K562 (cell line): ENCODE measurements around the gene GCH1. TPM values are rescaled to one million over a fixed set of nuclear protein-coding genes. Genes with fewer than 3 reads are reported as not detected.

Experiments used
- ATAC-seq: fragments of 200-7000 bp; cut with Tn5 transposase; 3 replicates; pipeline ENCODE4 v1.9.1; 2020; ENCODE audit warnings: moderate library complexity
- BruUV-seq: library from RNA; stranded (reverse); fragments of 400-500 nt; replicated peaks from 2 replicates; lab custom pipeline; 2021; lab: Mats Ljungman, UMichigan
- CTCF ChIA-PET: fragments of 300-600 bp; formaldehyde crosslinking; extraction: SDS; loops from one replicate; lab custom pipeline; 2021; ENCODE audit warnings: low intra/inter-chr PET ratio; lab: Yijun Ruan, JAX
- POLR2A ChIA-PET: fragments of 300-600, 350-650 bp; sonication (Branson Sonifier 250); formaldehyde crosslinking; extraction: SDS; loops from one replicate; lab custom pipeline; 2021; ENCODE audit warnings: antibody characterized with exemption, inconsistent platforms; lab: Yijun Ruan, JAX
- DNase-seq, 4 experiments: peaks; one replicate each; pipeline versions ENCODE4 v3.0.0 to v3.0.0-alpha.2; 2011 to 2018; ENCODE audit warnings: low spot score in 3 of 4, mixed read lengths in 3 of 4; ENCODE audit errors: extremely low read depth in 1 of 4
- FAIRE-seq: peaks from 2 replicates; lab custom pipeline; 2011; peaks lifted over from hg19 to GRCh38; lab: Jason Lieb, UNC
- H2AFZ ChIP-seq: 2 replicates; pipeline ENCODE4 v1.6.0; 2011; ENCODE audit warnings: low read depth, low read length, control low read depth, inconsistent platforms
- H3K27ac ChIP-seq: fragments of 200-600 bp; 3 replicates; pipeline ENCODE4 v1.8.0; 2011; ENCODE audit warnings: low read depth, mild to moderate bottlenecking, control low read depth, inconsistent platforms, low read length, moderate library complexity, mixed read lengths; ENCODE audit errors: extremely low read depth
- H3K27me3 ChIP-seq, 2 experiments: fragments of 300-600 bp in 1 of 2; 2 replicates in 1 of 2; 3 replicates in 1 of 2; pipeline versions ENCODE4 v1.6.0 to v1.8.0; 2011; ENCODE audit warnings: inconsistent platforms in 2 of 2, low read length in 2 of 2, mild to moderate bottlenecking in 1 of 2, mixed read lengths in 1 of 2, moderate library complexity in 1 of 2; ENCODE audit not compliant: control insufficient read depth in 2 of 2, insufficient read depth in 2 of 2
- H3K36me3 ChIP-seq: fragments of 300-600 bp; 3 replicates; pipeline ENCODE4 v1.8.0; 2011; ENCODE audit warnings: mild to moderate bottlenecking, low read length, inconsistent platforms; ENCODE audit not compliant: control insufficient read depth, insufficient read depth
- H3K4me1 ChIP-seq, 2 experiments: fragments of 200-600 bp in 1 of 2; replicated peaks in 1 of 2; 2 replicates in 1 of 2; 3 replicates in 1 of 2; pipeline versions ENCODE4 v1.5.1 to v1.8.0; 2011; ENCODE audit warnings: inconsistent platforms in 2 of 2, low read length in 2 of 2, mild to moderate bottlenecking in 1 of 2, mixed read lengths in 1 of 2, moderate library complexity in 1 of 2; ENCODE audit not compliant: control insufficient read depth in 2 of 2, insufficient read depth in 2 of 2
- H3K4me2 ChIP-seq: 2 replicates; pipeline ENCODE4 v1.6.1; 2011; ENCODE audit warnings: low read length, control low read depth, inconsistent platforms, mixed read lengths; ENCODE audit not compliant: insufficient read depth
- H3K4me3 ChIP-seq: fragments of 200-600 bp; sonication (generic), shearing (Covaris generic); 2 replicates; pipeline ENCODE4 v1.5.1; 2016; ENCODE audit warnings: control low read depth, inconsistent platforms
- H3K79me2 ChIP-seq: fragments of 200-600 bp; 3 replicates; pipeline ENCODE4 v1.8.0; 2011; ENCODE audit warnings: low read length, inconsistent platforms; ENCODE audit not compliant: control insufficient read depth, insufficient read depth
- H3K9ac ChIP-seq, 2 experiments: 2 replicates each; pipeline versions ENCODE4 v1.6.0 to v1.6.1; 2011; ENCODE audit warnings: low read depth in 2 of 2, low read length in 2 of 2, control low read depth in 1 of 2, inconsistent platforms in 1 of 2, mild to moderate bottlenecking in 1 of 2, mixed read lengths in 1 of 2; ENCODE audit not compliant: insufficient read depth in 1 of 2
- H3K9me1 ChIP-seq: one replicate; pipeline ENCODE4 v1.6.0; 2011; ENCODE audit warnings: inconsistent platforms, mild to moderate bottlenecking, low read length, moderate library complexity; ENCODE audit not compliant: control insufficient read depth, insufficient read depth
- H3K9me3 ChIP-seq: replicated peaks from 2 replicates; pipeline ENCODE4 v1.5.1; 2011; ENCODE audit warnings: low read depth, low read length, inconsistent platforms; ENCODE audit not compliant: control insufficient read depth, insufficient read depth
- H4K20me1 ChIP-seq: replicated peaks from 2 replicates; pipeline ENCODE4 v1.6.1; 2011; ENCODE audit warnings: low read length, inconsistent platforms, mixed read lengths; ENCODE audit not compliant: control insufficient read depth, insufficient read depth
- CCNT2 ChIP-seq: IDR thresholded peaks from 2 replicates; pipeline ENCODE4 v1.6.1; 2011; ENCODE audit warnings: borderline replicate concordance, low read depth, mild to moderate bottlenecking, moderate library complexity, mixed read lengths, low read length; ENCODE audit not compliant: insufficient read length; ENCODE audit errors: extremely low read depth
- CREB3 ChIP-seq: fragments of 450-650 bp; conservative IDR thresholded peaks from 2 replicates; pipeline ENCODE4 v1.6.1; 2016; ENCODE audit warnings: missing genetic modification characterization, low read depth, mild to moderate bottlenecking, missing compliant biosample characterization, moderate library complexity
- DEAF1 ChIP-seq: fragments of 450-650 bp; formaldehyde crosslinking; IDR thresholded peaks from 2 replicates; pipeline ENCODE4 v1.4.0; 2020; ENCODE audit warnings: mild to moderate bottlenecking, moderate library complexity
- ERF ChIP-seq: fragments of 450-650 bp; formaldehyde crosslinking; IDR thresholded peaks from 2 replicates; pipeline ENCODE4 v1.4.0; 2020; ENCODE audit warnings: mild to moderate bottlenecking, mixed read lengths
- JUND ChIP-seq, 2 experiments: IDR thresholded peaks; 2 replicates in 1 of 2; 3 replicates in 1 of 2; pipeline ENCODE4 v1.6.1; 2011; ENCODE audit warnings: borderline replicate concordance in 2 of 2, low read depth in 2 of 2, low read length in 2 of 2, improper control_type of control experiment in 1 of 2, missing biosample characterization in 1 of 2, missing genetic modification characterization in 1 of 2, missing genetic modification reagents in 1 of 2
- MNT ChIP-seq, 2 experiments: fragments of 450-650 bp; conservative IDR thresholded peaks; 2 replicates each; pipeline ENCODE4 v1.6.1; 2017; ENCODE audit warnings: mild to moderate bottlenecking in 2 of 2, moderate library complexity in 2 of 2
- RCOR1 ChIP-seq, 2 experiments: IDR thresholded peaks; 2 replicates each; pipeline ENCODE4 v1.6.1; 2012; ENCODE audit warnings: low read depth in 2 of 2, low read length in 2 of 2, borderline replicate concordance in 1 of 2, improper control_type of control experiment in 1 of 2
- SP2 ChIP-seq: IDR thresholded peaks from 2 replicates; pipeline ENCODE4 v1.6.1; 2011; ENCODE audit warnings: mild to moderate bottlenecking, low read depth, low read length, moderate library complexity; ENCODE audit not compliant: poor library complexity, severe bottlenecking; ENCODE audit errors: extremely low read depth
- SPI1 ChIP-seq: IDR thresholded peaks from 2 replicates; pipeline ENCODE4 v1.6.1; 2011; ENCODE audit warnings: low read depth, low read length, control low read depth, borderline replicate concordance
- USF1 ChIP-seq: sonication (generic); formaldehyde crosslinking; IDR thresholded peaks from 2 replicates; pipeline ENCODE4 v1.9.0; 2022; ENCODE audit warnings: mild to moderate bottlenecking, missing genetic modification reagents
- YY1 ChIP-seq, 3 experiments: IDR thresholded peaks; 2 replicates each; pipeline ENCODE4 v1.6.1; 2011; ENCODE audit warnings: low read length in 2 of 3, mild to moderate bottlenecking in 2 of 3, moderate library complexity in 2 of 3, borderline replicate concordance in 1 of 3, control low read depth in 1 of 3, low read depth in 1 of 3; ENCODE audit not compliant: insufficient read depth in 3 of 3, insufficient replicate concordance in 2 of 3, control insufficient read depth in 1 of 3, insufficient read length in 1 of 3; ENCODE audit errors: extremely low read depth in 1 of 3
- WGBS: fragments of 100-300 bp; shearing (Covaris generic); methylation state at CpG from one replicate; pipeline ENCODE4 v1.1.6; 2016; ENCODE audit warnings: low coverage, mixed read lengths; ENCODE audit not compliant: insufficient coverage; ENCODE audit errors: missing lambda C conversion rate; 5-methylcytosine and 5-hydroxymethylcytosine counted together
- in situ Hi-C: fragments of 300-500 bp; cut with MboI; formaldehyde crosslinking; loops from 4 replicates; pipeline ENCODE4 v1.15.0; 2018; ENCODE audit warnings: inconsistent platforms, mixed read lengths
- intact Hi-C: fragments of 100-400 bp; cut with micrococcal nuclease; formaldehyde crosslinking; loops from 2 replicates; pipeline ENCODE4 v1.14.2; 2022
- polyA plus RNA-seq, 8 experiments: library from polyadenylated mRNA; depleted of rRNA in 4 of 8; stranded (reverse) in 5 of 8; unstranded in 3 of 8; fragments of >200 nt; fragmentation: Nextera tagmentation in 2 of 8; fragmentation: Illumina TruSeq in 1 of 8; extraction: Ambion mirVana in 2 of 8; extraction: Trizol in 1 of 8; gene quantifications; 2 replicates each; pipeline versions ENCODE4 v1.2.1 to v1.2.3, GENCODE V29; 2011 to 2014; ENCODE audit warnings: inconsistent platforms in 1 of 8, missing spikeins in 1 of 8
- total RNA-seq, 7 experiments: library from RNA; depleted of rRNA in 6 of 7; stranded (reverse); fragments of >200 nt in 6 of 7; fragmentation: Illumina TruSeq in 2 of 7; extraction: Trizol in 2 of 7; gene quantifications; 2 replicates each; pipeline versions ENCODE4 v1.2.1 to v1.2.3, GENCODE V29; 2011 to 2021; ENCODE audit warnings: low replicate concordance in 1 of 7

GCH1 gene
- total and polyA plus RNA-seq, 9 of the 15 experiments (the other 6 are each of a cell fraction or from before 2014, with no cell fraction given), result 3.9 to 13.1 (median 6.5) TPM

GRCh38 chr14:54805445-54806322 is 96.9 kb downstream of the GCH1 start:
- CTCF ChIA-PET, result interaction anchor here (0.6 to 1.6 kb wide), 4 partner anchors 33 to 242 kb away, joined by 3 to 8 read pairs (median 4); no protein-coding TSS in a partner anchor
- POLR2A ChIA-PET, result no interaction called here
- no peaks in the 10 kb centered on the region for H3K36me3 ChIP-seq
- H3K4me1 ChIP-seq, result peaks cover 0 to 3% of the 10 kb centered on the region in 2 experiments; a peak in 3 of 5 replicates
- no peak overlapping the region for H3K4me3 ChIP-seq
- peak; percentile 55 for FAIRE-seq
- in situ Hi-C loops (loop anchor here (10.0 kb wide), 1 partner anchor 251 kb away; no protein-coding TSS in a partner anchor), intact Hi-C loops (loop anchor here (2.0 kb wide), 1 partner anchor 241 kb away; no protein-coding TSS in a partner anchor)
- WGBS, result 42% methylated on average over 16 of the region's 23 CpGs
- H4K20me1 ChIP-seq, result no peaks in the 10 kb centered on the region
- peak overlapping the region; percentile 60 for H3K4me2 ChIP-seq
- no peaks in the 10 kb centered on the region for H3K79me2 ChIP-seq
- H3K9me1 ChIP-seq, result no peaks in the 10 kb centered on the region
- peak overlapping the region in 1 of 2 experiments; percentile 6; a peak in 2 of 4 replicates for H3K9ac ChIP-seq
- peak overlapping the region; percentile 93 for H2AFZ ChIP-seq
- H3K27ac ChIP-seq, result no peak overlapping the region
- H3K9me3 ChIP-seq, result no peaks in the 10 kb centered on the region
- DNase-seq, result peak; percentile 69 to 86 (median 71)
- peak; percentile 96 for ATAC-seq
- BruUV-seq, result no TSS peak
- peaks cover 0 to 8% of the 10 kb centered on the region in 2 experiments; a peak in 2 of 5 replicates for H3K27me3 ChIP-seq
- peak; percentile 43; the same call in 1 of the 2 replicates for TF ChIP-seq USF1
- TF ChIP-seq YY1 (IDR thresholded peaks at IDR 0.05; ENCODE audit: borderline replicate concordance in 1 of 3, control insufficient read depth in 1 of 3, extremely low read depth in 1 of 3, insufficient read depth in 3 of 3, insufficient read length in 1 of 3, insufficient replicate concordance in 2 of 3, low read depth in 1 of 3, low read length in 2 of 3), result peak in 1 of 3 experiments; percentile 21
- peak; percentile 22; the same call in 1 of the 2 replicates for TF ChIP-seq DEAF1 (CRISPR knock-in tag)
- no peak for TF ChIP-seq CREB3 (tag)
- no peak for TF ChIP-seq ERF
- 0 out of 2 replicates have a peak, but pooled peaks have one; percentile 7 for TF ChIP-seq JUND (IDR thresholded peaks at IDR 0.05; ENCODE audit: borderline replicate concordance, low read depth, low read length)
- no peak for TF ChIP-seq JUND (tag; IDR thresholded peaks at IDR 0.05; ENCODE audit: borderline replicate concordance, low read depth, low read length)
- TF ChIP-seq SPI1, result peak; percentile 74
- peak in 1 of 2 experiments; percentile 52; a peak in 2 of 4 replicates for TF ChIP-seq MNT (conservative IDR thresholded peaks at IDR 0.05)
- TF ChIP-seq RCOR1 (IDR thresholded peaks at IDR 0.05; ENCODE audit: borderline replicate concordance in 1 of 2, low read depth in 2 of 2, low read length in 2 of 2), result 0 out of 4 replicates have a peak, but pooled peaks of 1 of the 2 experiments have one; percentile 14
- TF ChIP-seq CCNT2, result no peak
- no peak for TF ChIP-seq SP2
